Heart left ventricle (tissue), 13 donors: ENCODE measurements around the gene EVX1.

Experiments
- POLR2A ChIP-seq, 2 donors: fragments of 450-650 bp; IDR thresholded peaks; one replicate each; pipeline ENCODE4 v1.6.1; 2017; ENCODE audit warnings: antibody characterized with exemption in 2 of 2, mild to moderate bottlenecking in 2 of 2, moderate library complexity in 2 of 2
- TF ChIP-seq, protein P1 (sequence below), 12 donors: fragments of 200-600 bp; sonication (generic) in 4 of 12; IDR thresholded peaks; one replicate each; pipeline versions ENCODE4 v1.5.0 to v1.8.0; 2018 to 2022; ENCODE audit warnings: antibody characterized with exemption in 12 of 12, mild to moderate bottlenecking in 5 of 12
- donor health status: ischemic (EF 13 %, LVEDD 7.1; RV severe dilation, severe dysfunction).
- donor health status: DM: no; HTN: yes; CAD: no.
- donor health status: DM: no; HTN: no; CAD: no.
- donor health status: ischemic (EF 25% LVEDD 6.9; RV normal size, moderate dysfunction).
- donor health status: ischemic (EF 25% LVEDD 5.7; RV mildly dilated, moderate dysfunction).
- donor health status: ischemic (EF 35%, LVEDD 5.7; RV mildly dilated, moderate dysfunction).
- donor health status: nonischemic (EF 11% LVEDD 7.7; RV severe dilation, severe dysfunction).
- donor health status: DM: yes; HTN: yes; CAD: no.
- donor health status: PGD.
- donor health status: ischemic (EF 29% LVEDD 5.4; RV normal size, mild dysfunction).
- donor health status: nonischemic (EF 23%, LVEDD 6.1; RV moderate dilation, normal function).

DNA sequence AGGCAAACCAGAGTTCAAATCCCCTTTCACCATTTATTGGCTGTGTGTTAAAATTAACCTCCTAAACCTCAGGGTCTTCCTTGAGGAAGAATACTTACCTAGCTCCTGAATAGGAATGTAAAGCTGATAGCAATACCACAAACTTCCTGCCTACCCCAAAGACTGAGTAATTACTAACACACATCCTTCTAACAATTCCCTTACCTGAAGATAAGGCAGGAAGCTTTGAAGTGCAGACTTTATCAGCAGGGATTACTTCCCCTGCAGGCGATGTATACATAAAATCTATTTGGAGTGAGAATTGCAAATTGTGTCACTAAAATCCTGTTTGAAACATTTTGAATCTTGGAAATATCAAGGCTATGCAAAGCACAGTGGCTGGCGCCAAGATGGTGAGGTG lies 21.2 kb downstream of the EVX1 start:
- TF ChIP-seq, protein P1, sequence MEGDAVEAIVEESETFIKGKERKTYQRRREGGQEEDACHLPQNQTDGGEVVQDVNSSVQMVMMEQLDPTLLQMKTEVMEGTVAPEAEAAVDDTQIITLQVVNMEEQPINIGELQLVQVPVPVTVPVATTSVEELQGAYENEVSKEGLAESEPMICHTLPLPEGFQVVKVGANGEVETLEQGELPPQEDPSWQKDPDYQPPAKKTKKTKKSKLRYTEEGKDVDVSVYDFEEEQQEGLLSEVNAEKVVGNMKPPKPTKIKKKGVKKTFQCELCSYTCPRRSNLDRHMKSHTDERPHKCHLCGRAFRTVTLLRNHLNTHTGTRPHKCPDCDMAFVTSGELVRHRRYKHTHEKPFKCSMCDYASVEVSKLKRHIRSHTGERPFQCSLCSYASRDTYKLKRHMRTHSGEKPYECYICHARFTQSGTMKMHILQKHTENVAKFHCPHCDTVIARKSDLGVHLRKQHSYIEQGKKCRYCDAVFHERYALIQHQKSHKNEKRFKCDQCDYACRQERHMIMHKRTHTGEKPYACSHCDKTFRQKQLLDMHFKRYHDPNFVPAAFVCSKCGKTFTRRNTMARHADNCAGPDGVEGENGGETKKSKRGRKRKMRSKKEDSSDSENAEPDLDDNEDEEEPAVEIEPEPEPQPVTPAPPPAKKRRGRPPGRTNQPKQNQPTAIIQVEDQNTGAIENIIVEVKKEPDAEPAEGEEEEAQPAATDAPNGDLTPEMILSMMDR (IDR thresholded peaks at IDR 0.05) = no peak
- TF ChIP-seq POLR2A (IDR thresholded peaks at IDR 0.05) = no peak
